Activated CD4-positive, alpha-beta T cell treated with anti-CD3 and anti-CD28 coated beads for 1 hour (primary cell): Measurements from ENCODE around the gene IGSF8.

Source experiments
- DNase-seq: peaks from one replicate; pipeline ENCODE4 v3.0.0-alpha.2; 2020

The IGSF8 gene

GRCh38 chr1:160084771-160085321, 13.6 kb downstream of the IGSF8 start:
- no peak for DNase-seq

DNA sequence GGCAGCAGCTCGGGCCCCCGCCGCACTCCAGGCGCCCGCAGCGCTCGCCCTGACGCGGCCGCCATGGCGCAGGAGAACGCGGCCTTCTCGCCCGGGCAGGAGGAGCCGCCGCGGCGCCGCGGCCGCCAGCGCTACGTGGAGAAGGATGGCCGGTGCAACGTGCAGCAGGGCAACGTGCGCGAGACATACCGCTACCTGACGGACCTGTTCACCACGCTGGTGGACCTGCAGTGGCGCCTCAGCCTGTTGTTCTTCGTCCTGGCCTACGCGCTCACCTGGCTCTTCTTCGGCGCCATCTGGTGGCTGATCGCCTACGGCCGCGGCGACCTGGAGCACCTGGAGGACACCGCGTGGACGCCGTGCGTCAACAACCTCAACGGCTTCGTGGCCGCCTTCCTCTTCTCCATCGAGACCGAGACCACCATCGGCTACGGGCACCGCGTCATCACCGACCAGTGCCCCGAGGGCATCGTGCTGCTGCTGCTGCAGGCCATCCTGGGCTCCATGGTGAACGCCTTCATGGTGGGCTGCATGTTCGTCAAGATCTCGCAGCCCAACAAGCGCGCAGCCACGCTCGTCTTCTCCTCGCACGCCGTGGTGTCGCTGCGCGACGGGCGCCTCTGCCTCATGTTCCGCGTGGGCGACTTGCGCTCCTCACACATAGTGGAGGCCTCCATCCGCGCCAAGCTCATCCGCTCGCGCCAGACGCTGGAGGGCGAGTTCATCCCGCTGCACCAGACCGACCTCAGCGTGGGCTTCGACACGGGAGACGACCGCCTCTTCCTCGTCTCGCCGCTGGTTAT, 14.2 kb downstream of the IGSF8 start:
- peak; percentile 58 for DNase-seq

GRCh38 chr1:160082926-160083325, 15.5 kb downstream of the IGSF8 start:
- no peak for DNase-seq

- DNase-seq = no peak
These were observed 15.9 kb downstream of the IGSF8 start for GRCh38 chr1:160082487-160082886.

- DNase-seq = no peak
These were observed 17.0 kb downstream of the IGSF8 start, which contains the start of gene KCNJ9 for GRCh38 chr1:160081261-160081936. Gene KCNJ9, plus strand, starts transcription at chr1:160081538. Its CDS starts 2,493 bp downstream, at chr1:160084031.

DNA sequence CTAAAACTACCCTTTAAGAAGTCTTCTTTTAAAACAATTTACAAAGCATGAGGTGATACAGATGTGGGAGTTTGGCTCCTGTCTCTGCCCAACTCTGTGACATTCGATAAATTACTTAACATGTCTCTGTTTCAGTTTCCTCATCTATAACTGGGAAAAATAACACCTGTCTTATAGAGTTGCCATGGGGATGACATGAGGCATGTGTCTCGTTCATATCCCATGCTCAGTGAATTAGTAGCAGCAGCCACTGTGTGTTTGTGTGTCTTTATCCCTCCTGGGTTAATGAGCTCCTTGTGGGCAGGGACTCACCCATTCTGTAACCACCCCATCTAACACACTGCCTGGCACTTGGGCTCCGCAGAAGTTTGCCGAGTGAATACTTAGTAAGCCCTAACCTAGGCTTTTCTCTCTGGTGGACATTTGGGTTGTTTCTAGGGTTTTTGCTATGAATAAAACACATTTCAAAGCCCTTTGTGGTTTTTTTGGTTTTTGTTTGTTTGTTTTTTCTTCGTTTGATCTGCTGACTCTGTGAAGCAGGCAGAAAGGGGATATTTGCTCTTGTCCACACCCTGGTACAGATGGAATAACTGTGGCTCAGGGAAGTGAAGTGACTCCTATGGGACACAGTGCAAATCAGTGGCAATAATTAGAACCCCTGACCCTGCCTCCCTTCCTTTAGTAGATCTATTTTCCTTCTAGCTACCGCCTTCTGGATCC, 17.9 kb downstream of the IGSF8 start:
- no peak for DNase-seq

DNA sequence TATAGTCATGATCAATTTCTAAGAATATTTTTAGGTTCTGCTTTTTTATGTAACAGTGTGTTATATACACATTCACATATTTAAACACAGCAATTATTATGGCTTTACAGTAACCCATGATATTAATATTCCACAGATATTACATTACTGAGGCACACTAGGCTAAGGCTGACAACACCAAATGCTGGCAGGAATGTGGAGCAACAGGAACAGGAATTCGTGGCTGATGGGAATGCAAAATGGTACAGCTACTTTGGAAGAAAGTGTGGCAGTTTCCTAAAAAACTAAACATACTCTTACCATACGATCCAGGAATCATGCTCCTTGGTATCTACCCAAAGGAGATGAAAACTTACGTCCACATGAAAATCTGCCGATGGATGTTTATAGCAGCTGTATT, 19.0 kb downstream of the IGSF8 start:
- DNase-seq = no peak

DNA sequence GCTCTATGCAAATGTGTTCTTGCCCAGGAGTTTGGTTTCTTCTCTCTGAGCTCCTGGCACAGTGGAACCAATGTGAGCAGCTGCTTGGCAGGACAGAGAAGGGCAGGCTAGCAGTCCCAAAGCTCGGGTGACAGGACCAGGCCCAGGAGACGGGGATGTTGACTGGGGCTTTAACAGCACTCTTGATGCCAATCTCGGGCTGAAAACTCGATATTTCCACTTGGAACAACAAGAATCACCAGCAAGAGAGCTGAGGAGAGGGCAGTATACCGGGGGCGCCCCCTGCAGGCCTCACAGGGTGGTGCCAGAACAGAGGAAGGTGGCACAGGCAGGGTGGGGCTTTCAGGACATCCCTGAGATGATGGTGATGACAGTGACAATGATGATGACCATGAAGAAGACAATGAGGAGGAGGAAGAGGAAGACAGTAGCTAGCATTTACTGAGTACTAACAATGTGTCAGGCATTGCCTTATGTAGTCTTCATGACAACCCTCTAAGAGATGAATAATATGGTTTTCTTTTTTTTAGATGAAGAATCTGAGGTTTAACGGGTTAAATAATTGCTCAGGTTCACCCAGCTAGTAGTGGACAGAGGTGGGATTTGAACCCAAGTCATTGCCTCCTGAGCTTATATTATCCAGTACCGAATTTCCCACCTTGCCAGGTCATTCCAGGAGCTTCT, 19.8 kb downstream of the IGSF8 start:
- DNase-seq = peak; percentile 38

DNA sequence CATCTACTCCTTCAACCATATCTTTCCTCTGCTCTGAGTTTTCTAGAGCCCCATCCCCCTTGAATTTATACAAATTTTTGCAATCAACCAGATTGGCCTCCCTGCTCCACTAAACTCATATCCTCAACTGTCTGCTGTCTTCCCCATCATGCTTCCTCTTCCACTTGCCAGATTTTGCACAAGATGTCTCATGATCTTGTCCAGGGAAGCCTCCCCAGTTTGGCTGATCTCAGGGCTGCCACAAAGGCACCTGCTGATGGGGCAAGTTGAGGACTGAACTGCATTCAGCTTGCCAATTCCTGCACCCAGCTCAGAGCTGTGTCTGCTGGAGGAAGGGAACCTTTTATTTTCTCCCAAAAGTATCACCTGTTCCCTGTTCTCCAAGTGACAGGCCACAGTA, 20.9 kb downstream of the IGSF8 start:
- no peak for DNase-seq

DNA sequence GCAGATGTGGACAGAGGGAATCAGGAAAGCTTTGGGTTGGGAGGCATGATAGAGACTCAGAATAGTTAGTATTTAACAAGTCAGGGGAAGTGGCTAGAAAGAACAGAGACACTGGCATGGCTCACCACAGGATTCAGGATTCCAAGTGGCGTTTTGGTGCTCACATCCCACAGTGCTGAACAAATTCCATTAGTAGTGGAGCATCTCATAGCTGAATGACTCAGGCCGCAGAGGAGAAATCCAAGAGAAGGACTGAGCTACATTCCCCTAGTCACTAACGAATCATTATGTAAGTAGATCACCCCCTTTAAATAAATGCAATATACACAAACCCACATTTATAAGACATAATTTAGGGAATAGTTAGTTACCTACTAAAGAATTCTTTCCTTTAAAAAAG, 22.1 kb downstream of the IGSF8 start:
- no peak for DNase-seq

GRCh38 chr1:160075836-160076235, 22.6 kb downstream of the IGSF8 start:
- DNase-seq = no peak

GRCh38 chr1:160074865-160075264, 23.6 kb downstream of the IGSF8 start:
- DNase-seq = no peak

GRCh38 chr1:160071289-160071688, 27.1 kb downstream of the IGSF8 start:
- DNase-seq = no peak

GRCh38 chr1:160070243-160071163, 27.9 kb downstream of the IGSF8 start:
- DNase-seq = peak; percentile 57

- DNase-seq = no peak
These were observed 28.8 kb downstream of the IGSF8 start, which contains the start of gene KCNJ10 for GRCh38 chr1:160069460-160070231. Gene KCNJ10, minus strand, starts transcription at chr1:160070160. Its CDS starts 27,628 bp downstream, at chr1:160042532.

DNA sequence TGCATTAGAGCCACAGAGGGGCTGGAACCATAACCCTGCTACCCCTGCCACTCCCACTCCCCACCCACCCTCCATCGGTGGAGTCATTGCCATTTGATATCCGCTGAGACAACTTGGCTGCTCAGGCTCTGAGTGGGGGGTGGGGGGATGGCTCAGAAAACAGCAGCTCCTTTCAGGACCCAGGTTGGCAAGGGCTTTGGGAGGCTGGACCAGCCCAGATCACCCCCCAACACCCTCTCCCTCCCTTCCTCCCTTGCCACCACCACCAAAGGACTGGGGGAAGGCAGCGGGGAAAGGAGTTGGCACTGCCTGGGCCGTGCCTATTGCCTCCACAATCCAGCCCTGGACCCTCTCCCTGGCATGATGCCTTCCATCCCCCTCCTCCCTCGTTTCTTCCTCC, 30.2 kb downstream of the IGSF8 start:
- no peak for DNase-seq

GRCh38 chr1:160066829-160067745, 31.3 kb downstream of the IGSF8 start:
- DNase-seq = no peak

- no peak for DNase-seq
These were observed 33.7 kb downstream of the IGSF8 start for GRCh38 chr1:160064746-160065145.

GRCh38 chr1:160064164-160064563, 34.3 kb downstream of the IGSF8 start:
- no peak for DNase-seq

DNA sequence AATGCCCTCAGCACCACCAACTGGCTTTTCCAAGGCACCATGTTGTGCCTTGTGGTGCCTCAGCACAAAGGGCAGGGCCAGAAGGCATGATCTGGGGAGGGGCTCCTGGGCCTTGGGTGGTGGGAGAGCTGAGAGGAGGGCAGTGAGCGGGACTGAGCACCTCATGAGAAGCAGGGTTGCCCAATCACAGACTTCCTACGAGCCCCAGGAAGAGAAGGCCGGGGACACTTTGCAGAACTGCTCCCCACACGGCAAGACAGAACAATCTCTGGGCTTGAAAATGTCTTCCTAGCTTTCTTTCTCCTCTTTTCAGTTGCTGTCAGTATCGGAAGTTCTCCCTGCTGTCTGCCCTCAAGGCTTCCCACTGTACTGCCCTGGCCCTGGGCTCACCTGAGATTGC, 35.2 kb downstream of the IGSF8 start:
- no peak for DNase-seq
